Ammon's horn (tissue), 1 donor: ENCODE data around the gene SPRR2E.
A peak's percentile ranks its signal among the peaks of the same experiment; 100 is the strongest.
"Not testable (repeated sequence)": the region's sequence is repeated elsewhere in the genome, so short reads cannot be mapped to it uniquely, and the experiment has no call there.

Experiments
- DNase-seq: peaks from one replicate; pipeline ENCODE4 v3.0.0-alpha.2; 2016; ENCODE audit warnings: low spot score

The SPRR2E gene

GRCh38 chr1:153070243-153070642 is 24.1 kb downstream of the SPRR2E start:
- DNase-seq: no peak

- no peak for DNase-seq
Observed at GRCh38 chr1:153058826-153059784, 35.2 kb downstream of the SPRR2E start.

DNA sequence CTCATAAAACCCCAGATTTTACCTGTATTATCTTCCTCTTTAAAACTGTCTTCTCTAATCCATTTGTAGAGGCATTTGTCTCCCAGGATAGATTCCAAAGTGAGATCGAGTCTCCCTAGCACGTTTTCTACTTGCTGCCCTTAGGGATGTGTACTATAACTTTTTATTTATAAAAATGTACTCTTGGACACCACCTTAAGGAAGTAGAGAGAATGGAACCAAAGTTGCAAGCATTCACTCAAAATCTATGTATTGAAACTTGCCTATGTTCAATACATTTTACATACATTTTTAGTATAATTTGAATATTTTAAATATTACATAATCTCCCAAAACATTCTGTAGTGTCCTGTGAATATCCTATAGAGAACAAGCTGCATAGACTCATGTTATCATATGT is 36.2 kb downstream of the SPRR2E start:
- DNase-seq: no peak

GRCh38 chr1:153057375-153057774 is 37.0 kb downstream of the SPRR2E start, which contains the start of gene SPRR2A:
SPRR2A (minus strand) TSS chr1:153057512; CDS start chr1:153056735, 777 bp downstream.
- DNase-seq: no peak

DNA sequence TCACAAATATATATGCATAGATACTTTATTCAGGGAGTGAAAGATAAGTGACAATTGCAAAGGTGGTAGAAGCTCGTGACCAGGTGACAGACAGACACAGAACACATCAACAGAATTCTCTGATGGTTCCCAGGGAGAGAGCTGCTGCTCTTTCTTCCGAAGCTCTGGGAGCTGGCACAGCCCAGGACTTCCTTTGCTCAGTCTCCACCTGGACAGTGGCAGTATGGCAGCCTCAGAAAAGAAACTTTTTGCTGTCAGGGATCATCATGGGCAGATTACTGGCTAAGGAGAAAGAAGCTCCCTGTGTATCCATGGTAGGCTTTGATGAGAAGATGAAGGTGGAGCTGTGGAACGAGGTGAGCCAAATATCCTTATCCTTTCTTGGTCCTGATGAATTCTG is 38.2 kb downstream of the SPRR2E start:
- not testable (repeated sequence) for DNase-seq

DNA sequence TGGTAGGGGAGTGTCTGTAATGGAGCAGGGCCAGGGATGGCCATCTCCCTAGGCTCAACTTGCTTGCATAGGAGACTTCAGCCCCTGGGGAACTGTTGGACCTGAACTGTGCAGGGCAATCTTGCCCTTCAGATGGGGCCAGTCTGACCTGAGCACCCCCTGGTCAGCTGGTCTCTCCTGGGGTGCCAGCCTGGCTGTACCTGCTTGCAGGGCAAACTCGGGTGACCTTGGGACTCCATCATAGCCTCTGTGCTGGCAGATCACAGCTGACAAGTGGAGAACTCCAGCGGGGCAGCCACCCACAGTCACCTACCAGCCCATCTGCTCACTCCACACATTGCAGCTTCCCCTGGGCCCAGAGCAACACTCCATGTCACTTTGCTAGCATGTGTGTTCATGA is 45.1 kb downstream of the SPRR2E start:
- DNase-seq: peak; percentile 8
